Activated CD8-positive, alpha-beta memory T cell treated with anti-CD3 and anti-CD28 coated beads, Interleukin-2, amount 50 U/mL, for 4 hours (primary cell): ENCODE results near the gene ANKRD12.
"Not testable (repeated sequence)": the region's sequence is repeated elsewhere in the genome, so short reads cannot be mapped to it uniquely, and the experiment has no call there.

Source experiments
- DNase-seq: peaks from one replicate; pipeline ENCODE4 v3.0.0-alpha.2; 2020

ANKRD12 gene

GRCh38 chr18:9239720-9240119 is 103.1 kb downstream of the ANKRD12 start:
- no peak for DNase-seq

- DNase-seq, result no peak
These were observed 103.7 kb downstream of the ANKRD12 start for GRCh38 chr18:9240270-9240669.

- DNase-seq, result no peak
These were observed 106.4 kb downstream of the ANKRD12 start for GRCh38 chr18:9243029-9243428.

GRCh38 chr18:9244376-9244775 is 107.8 kb downstream of the ANKRD12 start:
- DNase-seq, result no peak

- DNase-seq, result no peak
These were observed 112.1 kb downstream of the ANKRD12 start for GRCh38 chr18:9248661-9249060.

GRCh38 chr18:9249254-9249653 is 112.7 kb downstream of the ANKRD12 start:
- DNase-seq, result no peak

GRCh38 chr18:9259173-9259572 is 122.6 kb downstream of the ANKRD12 start:
- DNase-seq, result no peak

- no peak for DNase-seq
These were observed 124.1 kb downstream of the ANKRD12 start for GRCh38 chr18:9260388-9261380.

GRCh38 chr18:9263264-9263663 is 126.7 kb downstream of the ANKRD12 start:
- DNase-seq, result no peak

- not testable (repeated sequence) for DNase-seq
These were observed 128.2 kb downstream of the ANKRD12 start for GRCh38 chr18:9264797-9265196.

- no peak for DNase-seq
These were observed 136.6 kb downstream of the ANKRD12 start for GRCh38 chr18:9273221-9273620.

GRCh38 chr18:9275890-9276289 is 139.3 kb downstream of the ANKRD12 start:
- no peak for DNase-seq

GRCh38 chr18:9278028-9278427 is 141.4 kb downstream of the ANKRD12 start:
- no peak for DNase-seq

- DNase-seq, result no peak
These were observed 144.3 kb downstream of the ANKRD12 start for GRCh38 chr18:9280849-9281248.

GRCh38 chr18:9281780-9282179 is 145.2 kb downstream of the ANKRD12 start:
- DNase-seq, result no peak

- no peak for DNase-seq
These were observed 147.2 kb downstream of the ANKRD12 start for GRCh38 chr18:9283791-9284190.

- no peak for DNase-seq
These were observed 149.0 kb downstream of the ANKRD12 start for GRCh38 chr18:9285604-9286003.

GRCh38 chr18:9287036-9287435 is 150.5 kb downstream of the ANKRD12 start:
- no peak for DNase-seq

- no peak for DNase-seq
These were observed 153.1 kb downstream of the ANKRD12 start for GRCh38 chr18:9289698-9290097.

- no peak for DNase-seq
These were observed 153.6 kb downstream of the ANKRD12 start for GRCh38 chr18:9290156-9290555.

GRCh38 chr18:9292047-9292446 is 155.5 kb downstream of the ANKRD12 start:
- no peak for DNase-seq

GRCh38 chr18:9293948-9294347 is 157.4 kb downstream of the ANKRD12 start:
- DNase-seq, result no peak

- DNase-seq, result no peak
These were observed 159.8 kb downstream of the ANKRD12 start for GRCh38 chr18:9296233-9297006.

GRCh38 chr18:9297007-9297393 is 160.4 kb downstream of the ANKRD12 start:
- DNase-seq, result no peak
